ENCODE results near the gene STYXL2.
A peak's percentile ranks its signal among the peaks of the same experiment; 100 is the strongest.

Gene STYXL2

GRCh38 chr1:167081594-167082156 is 12.2 kb upstream of the STYXL2 start:
- DNase-seq: no peak

DNA sequence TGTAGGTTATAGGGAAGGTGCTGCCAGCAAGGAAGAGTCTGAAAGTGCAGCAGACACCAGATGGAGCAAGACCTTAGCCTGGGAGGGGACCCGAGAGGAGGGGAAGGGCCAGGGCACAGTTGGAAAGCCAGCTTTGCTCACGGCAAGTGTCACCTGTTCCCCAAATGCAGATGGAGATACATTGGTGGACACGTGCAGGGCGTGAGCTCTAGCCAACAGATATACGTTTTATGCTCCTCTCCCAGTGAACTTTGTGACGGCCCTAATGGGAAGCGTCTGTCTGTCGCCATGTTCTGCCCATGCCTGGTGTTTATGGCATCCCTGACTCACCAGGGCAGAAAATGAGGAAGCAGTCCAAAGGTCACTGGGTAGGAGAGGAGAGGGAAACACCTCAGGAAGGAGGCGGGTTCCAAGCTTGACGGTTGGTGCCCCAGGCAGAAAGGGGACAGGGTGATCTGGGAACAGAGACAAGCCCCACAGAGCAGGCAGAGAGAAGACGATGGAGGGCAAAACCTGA is 11.3 kb upstream of the STYXL2 start:
- DNase-seq: peak; percentile 75 to 89 (median 83)

- DNase-seq: no peak
Observed at GRCh38 chr1:167083066-167083665, 10.7 kb upstream of the STYXL2 start.

DNA sequence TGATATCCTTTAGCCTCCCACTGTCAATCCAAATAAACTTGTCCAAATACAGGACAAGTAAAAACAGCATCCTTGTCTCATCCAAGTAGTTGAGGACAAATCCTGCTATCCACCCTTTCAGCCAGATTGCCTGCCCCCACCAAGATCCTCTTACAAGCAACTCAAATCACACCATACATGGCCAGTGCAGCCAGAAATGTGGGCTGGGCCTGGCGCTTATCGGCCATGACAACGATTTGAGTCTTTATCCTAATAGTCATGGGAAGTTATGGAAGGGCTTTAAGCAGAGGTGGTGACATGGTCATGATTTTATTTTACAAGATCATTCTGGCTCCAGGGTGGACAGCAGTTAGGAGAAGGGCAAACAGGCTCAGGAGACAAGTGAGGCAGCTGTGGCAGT is 10.0 kb upstream of the STYXL2 start:
- no peak for DNase-seq

DNA sequence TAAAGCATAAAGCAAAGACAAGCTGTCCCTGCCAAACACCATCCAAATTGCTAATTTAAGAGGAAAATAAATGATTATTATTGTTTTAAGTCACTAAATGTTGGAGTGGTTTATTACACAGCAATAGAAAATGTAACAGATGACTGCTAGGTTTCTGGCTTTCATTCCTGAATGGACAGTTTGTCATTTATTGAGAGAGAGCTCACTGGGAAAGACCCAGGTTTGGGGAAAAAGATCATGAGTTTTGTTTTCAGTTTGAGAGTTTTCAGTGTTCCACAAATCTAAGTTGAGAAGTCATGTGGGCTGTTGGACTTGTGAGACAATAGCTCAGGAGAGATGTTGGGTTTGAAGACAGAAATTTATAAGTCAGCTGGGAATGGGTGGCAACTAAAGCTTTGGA is 9.1 kb upstream of the STYXL2 start:
- DNase-seq: no peak

- DNase-seq: no peak
Observed at GRCh38 chr1:167086033-167086432, 7.8 kb upstream of the STYXL2 start.

DNA sequence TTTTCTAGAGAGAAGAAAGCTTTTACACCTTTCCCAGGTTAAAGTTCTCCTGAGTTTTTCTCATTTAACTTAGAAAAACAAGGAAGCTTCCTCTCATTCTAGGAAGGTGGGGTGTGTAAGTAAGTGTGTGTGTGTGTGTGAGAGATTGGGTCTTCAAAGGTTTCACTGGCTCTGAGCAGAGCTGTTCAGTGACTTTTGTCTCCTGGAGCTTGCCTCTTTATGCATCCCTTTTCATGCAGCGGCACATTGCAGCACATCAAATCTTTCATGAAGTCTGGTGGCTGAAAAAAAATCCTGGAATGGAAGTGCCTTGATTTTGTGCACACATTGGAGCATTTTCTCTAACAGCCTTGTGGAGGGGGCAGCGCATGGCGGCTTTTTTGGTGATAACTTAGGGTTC is 7.1 kb upstream of the STYXL2 start:
- no peak for DNase-seq

DNA sequence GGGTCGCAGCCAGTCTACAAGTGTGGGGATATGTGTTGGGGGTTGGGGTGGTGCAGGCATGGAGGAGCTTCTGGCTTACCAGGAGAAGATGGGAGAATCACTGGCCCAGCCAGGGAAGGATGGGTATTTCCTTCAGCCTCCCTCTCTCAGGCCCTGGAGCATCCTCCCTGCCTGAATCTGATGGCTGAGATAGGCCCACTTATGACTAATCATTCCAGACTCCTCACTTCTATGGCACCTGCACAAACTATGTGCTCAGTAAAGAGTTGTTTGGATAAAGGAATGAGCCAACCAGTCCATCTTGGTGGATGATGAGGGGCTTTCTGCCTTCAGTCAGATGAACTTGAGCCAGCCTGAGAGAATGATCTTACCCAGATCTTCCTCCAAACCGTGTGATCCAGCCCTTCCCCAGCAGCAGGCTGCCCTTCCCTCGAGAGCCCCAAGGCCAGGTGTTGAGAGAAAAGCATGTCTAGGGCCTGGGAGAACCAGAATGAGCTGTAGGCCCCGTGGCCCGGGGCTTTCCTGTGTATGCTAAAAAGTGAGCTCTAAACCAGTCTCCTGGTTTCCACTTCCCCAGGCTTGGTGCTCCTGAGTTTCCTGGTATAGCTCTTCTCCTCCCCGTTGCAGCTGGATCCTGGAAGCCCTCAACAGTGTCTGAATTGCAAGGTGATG is 5.0 kb upstream of the STYXL2 start:
- no peak for DNase-seq

GRCh38 chr1:167089939-167090313 is 3.9 kb upstream of the STYXL2 start:
- DNase-seq: no peak

- DNase-seq: peak; percentile 66 to 89 (median 82)
Observed at GRCh38 chr1:167090314-167090942, 3.4 kb upstream of the STYXL2 start, which contains the start of gene GPA33. Gene GPA33 (minus strand): TSS chr1:167090377. CDS start chr1:167090287, 90 bp downstream.

DNA sequence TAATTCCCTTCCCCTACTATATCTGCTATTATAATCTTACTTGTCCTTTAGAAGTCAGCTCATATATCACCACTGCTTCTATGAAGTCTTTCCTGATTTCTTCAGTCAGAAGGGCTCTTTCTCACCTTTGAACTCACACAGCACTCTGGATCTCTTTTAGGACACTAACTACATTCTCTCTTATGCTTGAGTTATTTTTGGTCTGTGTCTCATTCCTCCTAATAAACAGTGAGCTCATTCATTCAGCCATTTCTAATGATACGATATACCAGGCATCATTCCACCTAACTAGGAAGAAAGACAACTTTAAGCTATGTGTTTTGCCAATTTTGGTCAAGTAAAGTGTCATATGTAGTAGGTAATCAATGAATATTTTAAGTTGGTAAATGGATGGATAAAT is 1.2 kb upstream of the STYXL2 start:
- DNase-seq: no peak

DNA sequence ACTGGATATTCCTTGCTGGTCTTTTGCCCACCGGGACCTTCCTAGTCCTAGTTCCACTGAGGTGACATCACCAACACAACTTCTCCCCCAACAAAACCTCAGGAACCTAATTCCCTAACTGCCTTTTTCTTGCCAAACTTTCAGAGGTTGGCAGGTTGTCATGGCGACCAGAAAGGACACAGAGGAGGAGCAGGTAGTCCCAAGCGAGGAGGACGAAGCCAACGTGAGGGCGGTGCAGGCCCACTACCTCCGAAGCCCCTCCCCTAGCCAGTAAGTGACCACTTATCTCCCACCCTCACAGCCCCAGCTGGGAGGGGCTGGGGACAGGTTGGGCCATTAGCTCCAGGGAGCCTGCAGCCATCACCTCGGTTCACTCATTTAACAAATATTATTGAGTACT is 815 bp downstream of the STYXL2 start:
- no peak for DNase-seq

DNA sequence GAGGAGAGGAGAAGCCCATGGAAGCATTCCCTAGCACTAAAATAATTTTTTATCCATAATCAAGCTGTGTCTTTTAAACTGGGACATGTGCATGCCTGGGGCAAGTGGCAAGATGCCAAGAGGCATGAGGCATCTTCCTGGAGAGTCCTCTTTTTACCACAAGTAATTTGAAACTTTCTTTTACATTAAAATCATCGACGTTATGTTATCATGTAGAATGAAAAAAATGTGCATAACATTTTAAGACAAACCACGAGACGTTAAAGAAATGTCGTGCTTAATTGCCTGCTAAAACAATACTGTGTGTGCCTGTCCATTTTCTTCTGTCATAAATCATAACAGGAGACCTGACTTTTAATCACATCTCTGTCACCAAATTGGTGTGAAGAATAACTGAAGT is 1.5 kb downstream of the STYXL2 start:
- peak in 2 of 4 experiments; percentile 19 to 22 for DNase-seq

DNA sequence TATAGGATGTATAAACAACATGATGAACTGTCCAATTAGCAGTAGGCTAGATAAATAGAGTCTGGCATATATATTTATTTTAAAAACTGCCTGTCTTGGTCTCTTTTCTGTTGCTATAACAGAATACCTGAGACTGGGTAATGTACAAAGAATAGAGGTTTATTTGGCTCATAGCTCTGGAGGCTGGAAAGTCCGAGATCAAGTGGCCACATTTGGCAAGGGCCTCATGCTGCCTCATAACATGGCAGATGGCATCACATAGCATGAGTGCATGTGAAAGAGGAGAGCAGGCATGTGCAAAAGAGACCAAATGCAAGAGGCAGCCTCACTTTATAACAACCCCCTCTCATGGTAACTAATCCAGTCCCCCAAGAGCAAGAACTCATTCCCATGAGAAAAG is 6.0 kb downstream of the STYXL2 start:
- DNase-seq: no peak

GRCh38 chr1:167100730-167101129 is 6.9 kb downstream of the STYXL2 start:
- DNase-seq: no peak

DNA sequence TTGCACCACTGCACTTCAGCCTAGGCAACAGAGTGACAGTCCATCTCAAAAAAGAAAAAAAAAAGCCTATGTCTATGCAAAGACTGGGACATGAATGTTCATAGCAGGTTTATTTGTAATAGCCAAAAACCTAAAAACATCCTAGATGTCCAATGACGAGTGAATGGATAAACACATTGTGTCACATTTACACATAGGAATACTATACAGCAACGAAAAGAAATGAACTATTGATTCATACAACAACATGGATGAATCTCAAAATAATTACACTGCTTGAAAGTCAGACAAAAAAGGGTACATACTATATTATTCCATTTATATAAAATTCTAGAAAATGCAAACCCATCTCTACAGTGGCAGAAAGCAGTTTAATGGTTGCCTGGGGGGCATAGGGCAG is 7.9 kb downstream of the STYXL2 start:
- no peak for DNase-seq

DNA sequence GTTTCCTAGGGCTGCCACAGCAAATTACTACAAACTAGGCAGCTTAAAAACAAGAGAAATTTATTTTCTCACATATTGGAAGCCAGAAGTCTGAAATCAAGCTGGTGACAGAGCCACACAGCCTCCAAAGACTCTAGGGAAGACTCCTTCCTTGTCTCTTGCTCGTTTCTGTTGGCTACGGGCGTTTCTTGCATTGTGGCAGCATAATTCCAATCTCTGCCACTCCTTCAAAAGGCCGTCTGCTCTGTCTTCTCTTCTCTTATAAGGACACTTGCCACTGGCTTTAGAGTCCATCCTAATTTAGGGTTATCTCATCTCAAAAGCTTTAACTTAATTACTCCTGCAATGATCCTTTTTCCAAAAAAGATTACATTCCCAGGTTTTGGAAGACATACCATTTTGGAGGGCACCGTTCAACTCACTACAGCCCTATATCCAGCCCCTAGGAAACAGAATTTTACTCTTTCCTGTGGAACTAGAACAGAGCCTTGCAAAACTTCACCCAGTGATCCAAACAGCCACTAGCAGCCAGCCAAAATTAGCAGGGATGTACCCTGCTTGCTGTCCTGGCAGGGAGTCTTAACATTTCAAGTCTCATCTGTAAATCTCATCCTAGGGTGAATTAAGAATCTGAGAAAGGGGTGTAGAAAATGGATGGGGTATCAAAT is 9.2 kb downstream of the STYXL2 start:
- DNase-seq: no peak

- no peak for DNase-seq
Observed at GRCh38 chr1:167104256-167104633, 10.4 kb downstream of the STYXL2 start.

- peak in 3 of 4 experiments; percentile 35 to 43 (median 38) for DNase-seq
Observed at GRCh38 chr1:167105271-167106118, 11.6 kb downstream of the STYXL2 start.

GRCh38 chr1:167106119-167106461 is 12.2 kb downstream of the STYXL2 start:
- DNase-seq: no peak

- DNase-seq: no peak
Observed at GRCh38 chr1:167107456-167107855, 13.6 kb downstream of the STYXL2 start.

- DNase-seq: peak in 1 of 4 experiments; percentile 9
Observed at GRCh38 chr1:167109125-167109524, 15.2 kb downstream of the STYXL2 start.
